HepG2 (cell line): Measurements from ENCODE around the gene ZCRB1. TPM values are rescaled to one million over a fixed set of nuclear protein-coding genes. Genes with fewer than 3 reads are reported as not detected.
A peak's percentile ranks its signal among the peaks of the same experiment; 100 is the strongest.

Source experiments
- ATAC-seq: fragments of 200-7000 bp; cut with Tn5 transposase; 3 replicates; pipeline ENCODE4 v1.9.1; 2020; ENCODE audit warnings: mild to moderate bottlenecking, moderate library complexity
- BruUV-seq: library from RNA; stranded (reverse); fragments of 400-500 nt; replicated peaks from 2 replicates; lab custom pipeline; 2021; lab: Mats Ljungman, UMichigan
- CTCF ChIA-PET: fragments of 300-600 bp; formaldehyde crosslinking; extraction: SDS; loops from one replicate; lab custom pipeline; 2021; ENCODE audit warnings: low total read pairs, inconsistent platforms, low intra/inter-chr PET ratio; lab: Yijun Ruan, JAX
- POLR2A ChIA-PET: fragments of 350-600 bp; sonication (Branson Sonifier 250); formaldehyde crosslinking; loops from one replicate; lab custom pipeline; 2020; ENCODE audit warnings: antibody characterized with exemption, inconsistent platforms; lab: Yijun Ruan, JAX
- DNase-seq: peaks from one replicate; pipeline ENCODE4 v3.0.0-alpha.2; 2015; ENCODE audit warnings: low spot score
- FAIRE-seq: peaks from 3 replicates; lab custom pipeline; 2011; peaks lifted over from hg19 to GRCh38; lab: Jason Lieb, UNC
- H2AFZ ChIP-seq: one replicate; pipeline ENCODE4 v1.6.1; 2011; ENCODE audit warnings: low read length, inconsistent platforms
- H3K27ac ChIP-seq: fragments of 300-600 bp; 3 replicates; pipeline ENCODE4 v1.8.0; 2011; ENCODE audit warnings: mixed run types, mild to moderate bottlenecking, mixed read lengths, low read length, inconsistent platforms; ENCODE audit not compliant: insufficient read depth; ENCODE audit errors: extremely low read length
- H3K27me3 ChIP-seq, 2 experiments: fragments of 200-600 bp in 1 of 2; 2 replicates in 1 of 2; 3 replicates in 1 of 2; pipeline versions ENCODE4 v1.6.0 to v1.8.0; 2011; ENCODE audit warnings: low read length in 2 of 2, mild to moderate bottlenecking in 2 of 2, moderate library complexity in 2 of 2, inconsistent platforms in 1 of 2; ENCODE audit not compliant: insufficient read depth in 2 of 2, control insufficient read depth in 1 of 2
- H3K36me3 ChIP-seq, 2 experiments: fragments of 200-600 bp in 1 of 2; replicated peaks in 1 of 2; 2 replicates in 1 of 2; 3 replicates in 1 of 2; pipeline versions ENCODE4 v1.5.1 to v1.8.0; 2011; ENCODE audit warnings: low read length in 2 of 2, inconsistent platforms in 1 of 2; ENCODE audit not compliant: insufficient read depth in 2 of 2, control insufficient read depth in 1 of 2
- H3K4me1 ChIP-seq: 2 replicates; pipeline ENCODE4 v1.5.1; 2012; ENCODE audit warnings: low read length, inconsistent platforms; ENCODE audit not compliant: insufficient read depth
- H3K4me2 ChIP-seq: 2 replicates; pipeline ENCODE4 v1.6.0; 2011; ENCODE audit warnings: low read depth, low read length, inconsistent platforms
- H3K4me3 ChIP-seq, 3 experiments: fragments of 200-600 bp in 1 of 3; sonication (generic), shearing (Covaris generic) in 1 of 3; replicated peaks in 1 of 3; 2 replicates each; pipeline ENCODE4 v1.5.1; 2011 to 2016; ENCODE audit warnings: low read length in 3 of 3, inconsistent platforms in 2 of 3, low read depth in 2 of 3, mild to moderate bottlenecking in 2 of 3, control low read depth in 1 of 3, mixed read lengths in 1 of 3; ENCODE audit not compliant: insufficient read depth in 1 of 3
- H3K79me2 ChIP-seq: one replicate; pipeline ENCODE4 v1.6.1; 2011; ENCODE audit warnings: low read length, inconsistent platforms; ENCODE audit not compliant: insufficient read depth
- H3K9ac ChIP-seq: 2 replicates; pipeline ENCODE4 v1.6.0; 2011; ENCODE audit warnings: mild to moderate bottlenecking, low read depth, low read length, inconsistent platforms; ENCODE audit not compliant: insufficient read depth
- H3K9me3 ChIP-seq: 2 replicates; pipeline ENCODE4 v1.5.1; 2012; ENCODE audit warnings: mild to moderate bottlenecking, low read length
- H4K20me1 ChIP-seq: 2 replicates; pipeline ENCODE4 v1.6.0; 2011; ENCODE audit warnings: inconsistent platforms, mild to moderate bottlenecking, low read length, moderate library complexity; ENCODE audit not compliant: insufficient read depth
- FOXK1 ChIP-seq: sonication (generic); formaldehyde crosslinking; IDR thresholded peaks from 2 replicates; pipeline ENCODE4 v1.4.0; 2020; ENCODE audit warnings: low read depth, missing genetic modification reagents, borderline replicate concordance
- GATAD2A ChIP-seq: IDR thresholded peaks from 2 replicates; pipeline ENCODE4 v1.6.1; 2016
- HOXA7 ChIP-seq: sonication (generic); formaldehyde crosslinking; IDR thresholded peaks from 2 replicates; pipeline ENCODE4 v1.8.1; 2022; ENCODE audit warnings: mild to moderate bottlenecking, missing genetic modification reagents, moderate library complexity
- NFKB2 ChIP-seq: sonication (generic); formaldehyde crosslinking; IDR thresholded peaks from 2 replicates; pipeline ENCODE4 v1.4.0; 2020; ENCODE audit warnings: missing genetic modification reagents, borderline replicate concordance
- NR2F1 ChIP-seq, 2 experiments: fragments of 450-650 bp in 1 of 2; formaldehyde crosslinking in 1 of 2; IDR thresholded peaks; 2 replicates each; pipeline versions ENCODE4 v1.5.0 to v1.6.1; 2016 to 2020; ENCODE audit warnings: mild to moderate bottlenecking in 1 of 2, missing compliant biosample characterization in 1 of 2, missing genetic modification reagents in 1 of 2, moderate library complexity in 1 of 2
- RFXAP ChIP-seq: sonication (generic); formaldehyde crosslinking; IDR thresholded peaks from 2 replicates; pipeline ENCODE4 v1.4.0; 2020; ENCODE audit warnings: missing genetic modification reagents, borderline replicate concordance
- SP2 ChIP-seq: sonication (generic); formaldehyde crosslinking; IDR thresholded peaks from 2 replicates; pipeline ENCODE4 v1.5.1; 2020; ENCODE audit warnings: mild to moderate bottlenecking, missing genetic modification reagents
- TBX3 ChIP-seq: fragments of 450-650 bp; IDR thresholded peaks from 2 replicates; pipeline ENCODE4 v1.6.1; 2017; ENCODE audit warnings: antibody characterized with exemption, mild to moderate bottlenecking, inconsistent platforms, borderline replicate concordance
- THAP11 ChIP-seq: IDR thresholded peaks from 2 replicates; pipeline ENCODE4 v1.6.1; 2016; ENCODE audit warnings: missing biosample characterization, missing genetic modification reagents
- WIZ ChIP-seq: sonication (generic); formaldehyde crosslinking; IDR thresholded peaks from 2 replicates; pipeline ENCODE4 v1.5.1; 2020; ENCODE audit warnings: mild to moderate bottlenecking, missing genetic modification reagents
- ZNF160 ChIP-seq: sonication (generic); formaldehyde crosslinking; IDR thresholded peaks from 2 replicates; pipeline ENCODE4 v1.8.0; 2022; ENCODE audit warnings: mild to moderate bottlenecking, inconsistent platforms, missing genetic modification reagents
- ZNF234 ChIP-seq: sonication (generic); formaldehyde crosslinking; conservative IDR thresholded peaks from 2 replicates; pipeline ENCODE4 v1.5.1; 2020; ENCODE audit warnings: mild to moderate bottlenecking, missing genetic modification reagents
- ZNF24 ChIP-seq: fragments of 450-650 bp; IDR thresholded peaks from 2 replicates; pipeline ENCODE4 v1.6.1; 2017; ENCODE audit warnings: antibody characterized with exemption, mild to moderate bottlenecking
- ZNF263 ChIP-seq: sonication (generic); formaldehyde crosslinking; IDR thresholded peaks from 2 replicates; pipeline ENCODE4 v1.4.0; 2020; ENCODE audit warnings: missing genetic modification reagents
- ZNF34 ChIP-seq: sonication (generic); formaldehyde crosslinking; IDR thresholded peaks from 2 replicates; pipeline ENCODE4 v1.4.0; 2020; ENCODE audit warnings: mild to moderate bottlenecking, missing genetic modification reagents, borderline replicate concordance
- ZNF432 ChIP-seq: sonication (generic); formaldehyde crosslinking; IDR thresholded peaks from 2 replicates; pipeline ENCODE4 v1.5.0; 2020; ENCODE audit warnings: missing genetic modification reagents, mild to moderate bottlenecking, borderline replicate concordance
- ZNF501 ChIP-seq: sonication (generic); formaldehyde crosslinking; IDR thresholded peaks from 2 replicates; pipeline ENCODE4 v1.5.1; 2020; ENCODE audit warnings: mild to moderate bottlenecking, moderate library complexity, missing genetic modification reagents
- ZSCAN22 ChIP-seq: sonication (generic); formaldehyde crosslinking; IDR thresholded peaks from 2 replicates; pipeline ENCODE4 v1.4.0; 2020; ENCODE audit warnings: mild to moderate bottlenecking, missing genetic modification reagents
- WGBS: methylation state at CpG from one replicate; pipeline ENCODE4 v1.1.6; 2017; ENCODE audit warnings: low lambda C conversion rate; 5-methylcytosine and 5-hydroxymethylcytosine counted together
- in situ Hi-C: cut with HindIII; loops from 2 replicates; pipeline ENCODE4 v1.10.0; 2017; ENCODE audit warnings: low pct_unique_long_range_greater_than_20kb; ENCODE audit not compliant: extremely low pct_ligation_motif_present
- intact Hi-C: fragments of 100-400 bp; cut with micrococcal nuclease; formaldehyde crosslinking; loops from one replicate; pipeline ENCODE4 v1.10.0; 2022; ENCODE audit not compliant: unreplicated experiment
- polyA plus RNA-seq, 8 experiments: library from polyadenylated mRNA; depleted of rRNA in 3 of 8; stranded (reverse) in 7 of 8; unstranded in 1 of 8; fragments of >200 nt; fragmentation: Illumina TruSeq in 4 of 8; extraction: Trizol in 4 of 8; gene quantifications; 2 replicates each; pipeline versions ENCODE4 v1.2.1 to v1.2.3, GENCODE V29; 2011 to 2016; ENCODE audit warnings: low read depth in 4 of 8, missing spikeins in 1 of 8, mixed read lengths in 1 of 8; ENCODE audit not compliant: insufficient read depth in 1 of 8
- total RNA-seq, 5 experiments: library from RNA; depleted of rRNA; stranded (reverse); fragments of >200 nt; fragmentation: Illumina TruSeq; extraction: Trizol; gene quantifications; 2 replicates each; pipeline ENCODE4 v1.2.3, GENCODE V29; 2016; ENCODE audit warnings: low read depth in 1 of 5

The ZCRB1 gene
- total and polyA plus RNA-seq, 2 of the 13 experiments (the other 11 are each of a cell fraction or from before 2014, with no cell fraction given) = 43.5 to 49.8 TPM

GRCh38 chr12:42342028-42342427 is 16.1 kb upstream of the ZCRB1 start:
- in situ Hi-C loops = no loop called here
- no peak for DNase-seq
- H3K4me1 ChIP-seq = no peaks in the 10 kb centered on the region
- H2AFZ ChIP-seq = no peak overlapping the region
- no peak for FAIRE-seq
- peaks cover 6% of the 10 kb centered on the region; the same call in 1 of the 2 replicates for H4K20me1 ChIP-seq
- H3K27me3 ChIP-seq = no peaks in the 10 kb centered on the region
- H3K9ac ChIP-seq = no peak overlapping the region
- CTCF ChIA-PET = no interaction called here
- WGBS = 86% methylated on average over 2 of the region's 2 CpGs
- no TSS peak for BruUV-seq
- intact Hi-C loops = no loop called here
- peaks cover 3 to 13% of the 10 kb centered on the region in 2 experiments; a peak in 2 of 5 replicates for H3K36me3 ChIP-seq
- no peak for ATAC-seq
- POLR2A ChIA-PET = interaction anchor here (0.9 kb wide), 1 partner anchor 10 kb away, joined by 3 read pairs; no protein-coding TSS in a partner anchor
- H3K27ac ChIP-seq = no peak overlapping the region
- no peak for TF ChIP-seq ZSCAN22
- 0 out of 2 replicates have a peak, but pooled peaks have one; percentile 16 for TF ChIP-seq ZNF24
- H3K4me3 ChIP-seq = no peak overlapping the region
- H3K79me2 ChIP-seq = peaks cover 57% of the 10 kb centered on the region
- no peaks in the 10 kb centered on the region for H3K9me3 ChIP-seq
- no peak overlapping the region for H3K4me2 ChIP-seq

DNA sequence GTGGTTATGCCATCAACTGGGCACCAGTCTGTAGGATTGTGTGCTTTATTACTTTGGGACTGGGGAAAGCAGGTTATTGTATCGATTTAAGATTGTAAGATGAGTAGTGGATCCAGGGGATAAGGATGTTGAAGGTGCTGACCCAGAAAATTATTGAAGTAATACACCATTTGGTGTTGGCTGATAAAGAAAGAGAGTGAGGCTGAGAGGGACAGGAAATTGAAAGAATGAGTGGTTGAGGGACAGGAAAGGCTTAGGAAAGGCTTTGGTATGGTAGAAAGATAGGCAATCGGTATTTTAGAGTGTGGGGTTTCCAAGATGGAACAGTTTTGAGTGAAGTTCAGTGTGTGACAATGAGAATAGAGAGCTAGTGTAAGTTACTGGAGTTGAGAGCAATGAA is 12.4 kb upstream of the ZCRB1 start:
- Histone ChIP-seq H3K79me2 (peaks cover 47% of the 10 kb centered on the region), H3K27me3 (no peaks in the 10 kb centered on the region), H3K9me3 (no peaks in the 10 kb centered on the region), H3K4me1 (no peaks in the 10 kb centered on the region), H2AFZ (no peak overlapping the region), H3K4me3 (no peak overlapping the region), H4K20me1 (peaks cover 10% of the 10 kb centered on the region; the same call in 1 of the 2 replicates), H3K27ac (no peak overlapping the region), H3K36me3 (peaks cover 3 to 20% of the 10 kb centered on the region in 2 experiments; a peak in 4 of 5 replicates), H3K4me2 (no peak overlapping the region), H3K9ac (no peak overlapping the region)
- TSS peak; percentile 11 for BruUV-seq
- ChIA-PET POLR2A (no interaction called here), CTCF (no interaction called here)
- FAIRE-seq (no peak), DNase-seq (no peak), ATAC-seq (no peak)
- in situ Hi-C loops (no loop called here), intact Hi-C loops (no loop called here)
- no peak for TF ChIP-seq SP2
- TF ChIP-seq ZNF501 = no peak
- no peak for TF ChIP-seq RFXAP (CRISPR knock-in tag)
- TF ChIP-seq ZNF234 (CRISPR knock-in tag) = no peak
- no peak for TF ChIP-seq ZNF432 (CRISPR knock-in tag)
- no peak for TF ChIP-seq ZNF34 (CRISPR knock-in tag)
- TF ChIP-seq ZNF263 (CRISPR knock-in tag) = no peak
- no peak for TF ChIP-seq GATAD2A
- no peak for TF ChIP-seq HOXA7
- no peak for TF ChIP-seq ZNF160 (CRISPR knock-in tag)
- no peak for TF ChIP-seq WIZ (CRISPR knock-in tag)
- TF ChIP-seq NR2F1 (CRISPR knock-in tag; IDR thresholded peaks at IDR 0.05) = no peak
- no peak for TF ChIP-seq TBX3
- TF ChIP-seq FOXK1 (CRISPR knock-in tag) = no peak
- no peak for TF ChIP-seq NFKB2
- TF ChIP-seq THAP11 (CRISPR knock-in tag) = no peak
- WGBS = 100% methylated on average over 2 of the region's 2 CpGs
